ENCODE data around the gene GMIP.

Gene GMIP

GRCh38 chr19:19656451-19657396 lies 13.3 kb upstream of the GMIP start:
- DNase-seq = no peak

GRCh38 chr19:19655641-19656343 lies 12.3 kb upstream of the GMIP start:
- no peak for DNase-seq

DNA sequence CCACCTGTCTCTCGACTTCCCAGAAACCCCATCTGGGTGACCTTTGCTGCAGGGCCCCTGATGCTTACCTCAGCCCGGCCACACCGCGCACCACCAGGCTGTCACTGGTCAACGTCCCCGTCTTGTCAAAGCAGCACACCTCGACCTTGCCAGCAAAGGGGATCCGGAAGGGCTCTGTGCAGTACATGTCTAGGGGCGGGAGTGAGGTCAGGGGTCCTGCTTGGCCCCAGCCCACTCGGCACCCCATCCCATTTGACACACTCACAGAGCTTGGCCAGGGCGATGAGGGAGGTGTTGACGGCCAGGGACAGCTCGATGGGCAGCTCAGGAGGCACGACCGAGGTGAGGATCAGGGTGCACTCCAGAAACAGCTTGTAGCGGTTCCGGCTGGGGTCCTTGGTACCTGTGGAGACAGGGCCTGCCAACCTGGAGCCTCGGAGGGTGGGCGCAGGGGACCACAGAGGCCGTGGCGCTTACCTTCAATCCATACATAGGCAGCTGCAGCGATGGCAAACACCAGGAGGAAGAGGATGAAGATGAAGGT lies 11.7 kb upstream of the GMIP start:
- DNase-seq = no peak

DNA sequence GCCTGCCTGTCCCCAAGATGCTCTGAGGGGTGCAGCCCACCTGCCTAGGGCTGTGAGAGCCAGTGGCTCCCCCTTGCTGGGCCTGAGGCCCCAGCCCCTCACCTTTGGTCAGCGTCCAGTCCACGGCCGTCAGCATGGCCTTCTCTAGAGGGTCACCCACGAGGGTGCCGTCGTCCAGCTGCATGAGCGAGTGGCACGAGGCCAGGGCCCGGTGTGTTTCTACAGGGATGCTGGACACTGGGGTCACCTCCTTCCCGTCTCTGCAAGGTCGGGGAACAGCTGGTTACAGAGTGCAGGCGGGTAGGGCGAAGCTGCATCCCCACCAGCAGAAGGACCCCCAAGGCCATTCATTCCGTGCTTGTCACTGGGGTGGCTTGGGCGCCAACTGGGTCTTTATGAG lies 11.0 kb upstream of the GMIP start:
- DNase-seq = no peak

DNA sequence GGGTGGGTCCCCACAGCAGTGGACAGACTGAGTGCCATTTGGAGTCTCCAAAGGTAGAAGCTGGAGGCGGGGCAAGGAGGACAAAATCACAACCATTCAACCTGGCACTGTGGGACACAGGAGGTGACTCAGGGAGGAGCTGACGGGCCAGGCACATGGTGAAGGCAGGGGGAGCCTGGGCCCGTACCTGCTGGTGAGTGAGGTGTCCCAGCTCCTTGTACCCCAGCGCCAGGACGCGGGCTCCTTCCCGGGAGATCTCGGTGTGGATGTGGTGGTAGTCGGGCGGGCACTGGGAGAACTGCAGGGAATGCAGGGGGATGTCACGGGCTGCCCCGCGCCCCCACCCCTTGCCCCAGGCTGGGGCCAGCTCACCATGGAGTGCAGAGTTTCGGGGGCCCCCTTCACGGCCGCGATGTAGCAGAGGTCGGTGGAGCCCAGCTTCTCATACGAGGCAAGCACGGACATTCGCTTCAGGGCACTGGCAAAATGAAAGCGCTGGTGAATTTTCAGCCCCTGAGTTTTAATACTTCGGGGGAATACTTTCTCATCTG lies 10.2 kb upstream of the GMIP start:
- DNase-seq = no peak

DNA sequence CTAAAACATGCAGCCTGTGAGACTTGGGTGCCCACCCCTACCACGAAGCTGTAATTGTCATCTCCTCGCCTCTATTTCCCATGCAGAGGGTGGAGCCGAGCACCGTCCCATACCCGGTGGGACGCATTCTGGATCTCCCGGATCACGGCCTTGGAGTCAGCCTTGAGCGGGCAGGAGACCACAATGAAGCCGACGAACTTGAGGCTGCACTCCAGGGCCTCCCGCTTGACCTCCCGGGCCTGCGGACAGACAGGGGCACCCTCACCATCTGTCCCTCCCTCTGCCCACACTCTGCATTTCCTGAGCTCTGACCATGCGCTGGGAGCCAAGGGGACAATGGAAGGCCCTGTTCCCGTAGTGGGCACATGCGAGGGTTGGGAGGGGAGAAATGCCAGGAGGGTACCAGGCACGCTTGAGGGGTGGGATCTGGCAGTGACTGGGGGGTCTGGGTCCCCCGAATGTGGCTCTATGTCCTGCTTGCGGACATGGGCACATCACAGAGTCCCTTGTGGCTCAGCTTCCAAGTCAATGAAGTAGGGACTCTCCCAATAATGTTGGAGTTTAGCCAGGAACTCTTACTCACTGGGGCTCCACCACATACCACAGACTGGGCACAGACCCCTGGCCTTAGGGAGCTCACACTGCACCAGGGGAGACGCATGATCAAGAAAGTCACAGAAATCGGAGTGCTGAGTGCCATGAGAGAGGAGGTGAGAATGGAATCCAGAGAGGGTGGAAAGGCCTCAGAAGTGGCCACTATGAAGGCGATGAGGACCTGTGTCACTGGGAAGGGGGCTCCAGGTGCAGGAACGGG lies 9.2 kb upstream of the GMIP start:
- no peak for DNase-seq

DNA sequence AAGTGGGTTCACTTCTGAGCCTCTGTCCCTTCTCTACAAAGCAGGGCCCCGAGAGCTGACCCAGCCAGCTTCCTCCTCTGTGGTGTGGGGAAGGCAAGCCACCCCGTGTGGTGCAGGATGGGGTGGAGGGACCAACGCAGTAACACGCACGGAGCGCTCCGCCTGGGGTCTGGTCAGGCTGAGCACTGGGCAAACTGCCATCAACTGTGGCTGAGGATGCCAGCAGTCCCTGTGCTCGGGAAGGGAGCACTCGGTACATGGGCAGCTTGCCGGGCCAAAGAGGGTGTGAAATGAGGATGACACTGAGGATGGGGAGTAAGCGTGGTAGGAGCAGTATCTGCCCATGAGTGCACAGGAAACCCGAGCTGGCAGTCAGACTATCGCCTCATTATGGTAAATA lies 7.6 kb upstream of the GMIP start:
- DNase-seq = no peak

GRCh38 chr19:19650331-19650730 lies 6.9 kb upstream of the GMIP start:
- no peak for DNase-seq

DNA sequence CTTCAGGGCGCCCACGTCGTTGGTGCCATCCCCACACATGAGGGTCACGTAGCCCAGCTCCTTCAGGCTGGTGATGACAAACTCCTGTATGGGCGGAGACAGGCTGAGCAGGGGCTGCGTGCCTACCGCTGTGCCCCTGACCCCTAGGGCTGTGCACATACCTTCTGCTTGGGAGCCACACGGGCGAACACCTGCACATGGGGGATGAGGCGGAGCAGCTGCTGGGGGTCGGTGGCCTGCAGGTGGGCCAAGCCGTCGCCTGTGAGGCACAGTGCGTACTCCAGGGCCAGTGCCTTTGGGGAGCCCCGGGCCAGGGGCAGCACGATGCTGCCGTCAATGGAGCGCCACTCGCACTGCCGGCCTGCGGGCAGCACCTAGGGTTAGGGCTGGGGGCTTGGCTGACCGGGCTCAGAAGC lies 6.1 kb upstream of the GMIP start:
- no peak for DNase-seq

- no peak for DNase-seq
Measured at GRCh38 chr19:19649155-19649554, 5.7 kb upstream of the GMIP start.

DNA sequence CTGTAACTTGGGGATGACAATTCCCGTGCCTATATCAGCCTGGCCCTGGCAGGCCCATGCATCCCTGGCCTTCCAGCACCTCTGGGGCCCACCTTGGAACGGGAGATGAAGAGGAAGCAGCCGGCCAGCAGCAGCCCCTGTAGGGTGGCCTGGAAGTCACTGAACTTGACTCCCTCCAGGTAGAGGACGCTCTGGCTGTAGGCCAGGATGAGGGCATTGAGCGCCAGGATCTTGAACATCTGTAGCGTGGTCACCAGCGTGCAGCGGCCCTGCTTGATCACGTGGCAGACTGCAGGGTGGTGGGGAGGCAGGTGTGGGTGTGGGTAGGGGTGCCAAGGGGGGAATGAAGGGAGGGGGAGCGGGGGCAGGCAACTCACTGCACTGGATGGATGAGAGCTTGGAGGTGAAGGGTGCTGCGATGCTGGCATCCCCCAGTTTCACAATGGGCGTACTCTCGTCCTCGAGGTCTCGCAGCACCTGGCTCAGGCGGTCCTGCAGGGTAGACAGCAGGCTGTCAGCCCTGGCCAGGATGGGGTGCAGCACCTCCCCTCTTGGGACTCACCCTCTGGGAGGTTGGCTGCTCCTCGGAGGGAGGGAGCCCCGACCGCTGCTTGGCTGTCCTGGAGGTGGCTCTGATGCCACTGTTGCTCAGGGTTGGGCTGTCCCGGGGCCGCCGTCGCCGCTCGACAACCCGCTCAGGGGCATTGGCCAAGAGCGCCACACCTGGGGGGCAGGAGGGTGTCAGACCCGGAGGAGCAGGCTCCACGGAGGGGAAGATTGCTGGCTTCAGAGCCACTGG lies 3.8 kb upstream of the GMIP start:
- no peak for DNase-seq

DNA sequence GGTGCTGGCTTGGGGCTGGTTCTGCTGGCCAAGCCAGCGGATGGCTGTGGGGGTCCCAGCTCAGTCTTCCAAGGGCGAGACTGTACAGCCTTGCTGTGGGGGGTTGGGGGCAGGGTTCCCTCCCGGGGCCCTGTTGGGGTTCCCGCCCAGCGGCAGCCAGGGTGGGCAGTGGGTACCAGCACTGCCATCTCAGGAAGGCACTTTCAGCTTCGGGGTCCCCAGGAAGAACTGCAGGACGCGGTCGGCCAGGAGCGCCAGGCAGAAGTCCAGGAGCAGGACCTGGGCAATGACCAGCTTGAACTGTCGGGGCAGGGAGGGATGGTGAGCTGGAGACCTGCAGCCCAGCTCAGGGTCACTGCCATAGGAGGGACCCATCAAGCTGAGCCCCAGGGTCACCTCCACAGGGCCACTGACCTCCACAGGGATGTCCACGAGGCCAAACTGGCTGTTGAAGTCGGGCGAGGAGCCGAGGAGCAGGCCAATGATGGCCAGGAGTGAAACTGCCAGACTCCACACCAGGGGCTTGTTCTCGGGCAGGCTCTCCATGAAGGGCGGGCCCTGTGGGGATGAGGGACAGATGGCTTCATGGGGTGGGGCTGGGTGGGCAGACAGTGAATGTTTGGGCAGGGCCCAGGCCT lies 1.9 kb upstream of the GMIP start:
- DNase-seq = no peak

- no peak for DNase-seq
Measured at GRCh38 chr19:19644054-19644388, 564 bp upstream of the GMIP start.

- DNase-seq = peak; percentile 81
Measured at GRCh38 chr19:19642506-19643157, 825 bp downstream of the GMIP start.

DNA sequence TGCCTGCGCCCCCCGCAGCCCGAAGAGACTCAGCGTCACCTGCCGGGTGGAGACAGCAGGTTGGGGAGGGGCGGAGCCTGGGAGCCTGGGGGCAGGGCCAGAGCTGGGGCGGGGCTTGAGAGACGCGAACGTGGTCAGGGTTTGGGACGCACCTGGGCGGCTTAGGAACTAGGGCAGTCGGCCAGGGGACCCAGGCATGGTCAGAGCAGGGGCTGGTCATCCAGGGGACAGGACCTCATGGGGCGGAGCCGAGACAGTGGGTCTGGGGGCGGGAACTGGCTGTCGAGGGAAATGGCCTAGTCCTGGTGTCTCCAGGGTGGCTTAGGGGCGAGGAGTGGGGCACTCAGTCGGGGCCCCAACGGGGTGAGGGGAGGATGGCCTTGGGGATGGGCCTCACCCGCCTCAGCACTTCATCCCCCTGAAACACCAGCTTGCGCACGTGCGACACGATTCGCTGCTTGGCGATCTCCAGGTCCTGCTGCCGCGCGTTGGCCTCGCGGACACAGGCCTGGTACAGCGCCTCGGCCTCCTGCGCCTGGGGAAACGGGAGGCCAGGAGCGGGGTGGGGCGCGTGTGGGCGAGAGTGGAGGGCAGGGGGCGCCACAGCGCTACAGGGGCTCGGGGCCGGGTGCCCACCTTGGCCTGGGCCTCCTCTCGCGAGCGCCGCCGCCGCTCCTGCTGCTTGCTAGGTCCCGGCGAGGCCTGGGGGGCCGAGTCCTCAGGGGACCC lies 5.8 kb downstream of the GMIP start:
- peak; percentile 57 for DNase-seq

GRCh38 chr19:19637186-19637522 lies 6.3 kb downstream of the GMIP start:
- no peak for DNase-seq

- DNase-seq = no peak
Measured at GRCh38 chr19:19636573-19637185, 6.8 kb downstream of the GMIP start.

GRCh38 chr19:19635313-19635702 lies 8.1 kb downstream of the GMIP start:
- DNase-seq = no peak

GRCh38 chr19:19634516-19635312 lies 8.7 kb downstream of the GMIP start:
- DNase-seq = no peak
